Central memory CD4-positive, alpha-beta T cell (primary cell): Measurements from ENCODE around the gene CHRNA10.
"Not testable (repeated sequence)": the region's sequence is repeated elsewhere in the genome, so short reads cannot be mapped to it uniquely, and the experiment has no call there.

Source experiments
- DNase-seq: peaks from one replicate; pipeline ENCODE4 v3.0.0; 2022

Gene CHRNA10

GRCh38 chr11:3664032-3664630, 7.1 kb downstream of the CHRNA10 start:
- no peak for DNase-seq

GRCh38 chr11:3662856-3663255, 8.3 kb downstream of the CHRNA10 start:
- DNase-seq: no peak

GRCh38 chr11:3660960-3661359, 10.2 kb downstream of the CHRNA10 start:
- no peak for DNase-seq

- no peak for DNase-seq
These were observed 11.3 kb downstream of the CHRNA10 start for GRCh38 chr11:3659595-3660515.

- no peak for DNase-seq
These were observed 12.9 kb downstream of the CHRNA10 start for GRCh38 chr11:3658252-3658651.

GRCh38 chr11:3657331-3657730, 13.9 kb downstream of the CHRNA10 start:
- DNase-seq: not testable (repeated sequence)

- no peak for DNase-seq
These were observed 15.6 kb downstream of the CHRNA10 start for GRCh38 chr11:3655547-3655946.

- DNase-seq: not testable (repeated sequence)
These were observed 18.7 kb downstream of the CHRNA10 start for GRCh38 chr11:3652514-3652913.

GRCh38 chr11:3649374-3649773, 21.8 kb downstream of the CHRNA10 start:
- not testable (repeated sequence) for DNase-seq

- not testable (repeated sequence) for DNase-seq
These were observed 22.3 kb downstream of the CHRNA10 start for GRCh38 chr11:3648843-3649242.

- no peak for DNase-seq
These were observed 25.6 kb downstream of the CHRNA10 start for GRCh38 chr11:3645552-3645951.

- DNase-seq: no peak
These were observed 26.4 kb downstream of the CHRNA10 start, which contains the start of gene ART1 for GRCh38 chr11:3644817-3645235. Gene ART1, plus strand, starts transcription at chr11:3645128. Its CDS starts 14,086 bp downstream, at chr11:3659214.

- DNase-seq: not testable (repeated sequence)
These were observed 28.1 kb downstream of the CHRNA10 start for GRCh38 chr11:3643102-3643546.

- DNase-seq: peak; percentile 52
These were observed 28.9 kb downstream of the CHRNA10 start for GRCh38 chr11:3642071-3642951.

GRCh38 chr11:3641701-3642070, 29.5 kb downstream of the CHRNA10 start, which contains the start of gene ART5:
Gene ART5, minus strand, starts transcription at chr11:3641992. Its CDS starts 130 bp downstream, at chr11:3641862.
- DNase-seq: no peak

- no peak for DNase-seq
These were observed 30.0 kb downstream of the CHRNA10 start for GRCh38 chr11:3641191-3641590.

GRCh38 chr11:3639841-3640240, 31.3 kb downstream of the CHRNA10 start:
- DNase-seq: no peak

GRCh38 chr11:3638513-3638912, 32.7 kb downstream of the CHRNA10 start:
- no peak for DNase-seq

GRCh38 chr11:3637201-3637600, 34.0 kb downstream of the CHRNA10 start:
- no peak for DNase-seq

GRCh38 chr11:3635641-3636375, 35.4 kb downstream of the CHRNA10 start:
- no peak for DNase-seq

- no peak for DNase-seq
These were observed 39.0 kb downstream of the CHRNA10 start for GRCh38 chr11:3632070-3632660.

- DNase-seq: no peak
These were observed 39.9 kb downstream of the CHRNA10 start for GRCh38 chr11:3631331-3631730.
